HepG2 (cell line): Measurements from ENCODE around the gene NUP62. TPM values are rescaled to one million over a fixed set of nuclear protein-coding genes. Genes with fewer than 3 reads are reported as not detected.

Experiments used
- BRCA1 ChIP-seq: sonication (generic); formaldehyde crosslinking; IDR thresholded peaks from 2 replicates; pipeline ENCODE4 v1.4.0; 2020; ENCODE audit warnings: missing genetic modification reagents
- DNMT1 ChIP-seq: sonication (generic); formaldehyde crosslinking; IDR thresholded peaks from 2 replicates; pipeline ENCODE4 v1.5.1; 2020; ENCODE audit warnings: mild to moderate bottlenecking, missing genetic modification reagents
- GLI4 ChIP-seq: sonication (generic); formaldehyde crosslinking; IDR thresholded peaks from 2 replicates; pipeline ENCODE4 v1.5.1; 2020; ENCODE audit warnings: missing genetic modification reagents, mild to moderate bottlenecking, moderate library complexity, borderline replicate concordance
- HBP1 ChIP-seq: IDR thresholded peaks from 2 replicates; pipeline ENCODE4 v1.6.1; 2016; ENCODE audit warnings: low read depth, control low read depth
- HCFC1 ChIP-seq: fragments of 150-350 bp; IDR thresholded peaks from 2 replicates; pipeline ENCODE4 v1.6.1; 2014; ENCODE audit warnings: low read depth, low read length
- KLF9 ChIP-seq: IDR thresholded peaks from 2 replicates; pipeline ENCODE4 v1.6.1; 2016; ENCODE audit warnings: low read depth
- POLR2AphosphoS5 ChIP-seq: IDR thresholded peaks from 2 replicates; pipeline ENCODE4 v1.6.1; 2012; ENCODE audit warnings: low read depth, low read length
- SAFB2 ChIP-seq: sonication (generic); formaldehyde crosslinking; IDR thresholded peaks from 2 replicates; pipeline ENCODE4 v1.5.1; 2020; ENCODE audit warnings: missing genetic modification reagents, low read depth, mild to moderate bottlenecking, borderline replicate concordance
- STAT6 ChIP-seq: sonication (generic); formaldehyde crosslinking; IDR thresholded peaks from 2 replicates; pipeline ENCODE4 v1.4.0; 2020; ENCODE audit warnings: missing genetic modification reagents, mild to moderate bottlenecking, borderline replicate concordance
- ZBTB8A ChIP-seq: sonication (generic); formaldehyde crosslinking; IDR thresholded peaks from 2 replicates; pipeline ENCODE4 v1.4.0; 2020; ENCODE audit warnings: mild to moderate bottlenecking, low read depth, missing genetic modification reagents, borderline replicate concordance
- ZFP36 ChIP-seq: fragments of 150-350 bp; IDR thresholded peaks from 2 replicates; pipeline ENCODE4 v1.6.1; 2018; ENCODE audit warnings: borderline replicate concordance, low read length, low read depth; ENCODE audit not compliant: partially characterized antibody
- ZNF143 ChIP-seq: sonication (generic); formaldehyde crosslinking; IDR thresholded peaks from 2 replicates; pipeline ENCODE4 v1.4.0; 2020; ENCODE audit warnings: missing genetic modification reagents
- ZNF280D ChIP-seq: sonication (generic); formaldehyde crosslinking; IDR thresholded peaks from 2 replicates; pipeline ENCODE4 v1.5.1; 2020; ENCODE audit warnings: mild to moderate bottlenecking, missing genetic modification reagents
- ZNF777 ChIP-seq: sonication (generic); formaldehyde crosslinking; IDR thresholded peaks from 2 replicates; pipeline ENCODE4 v1.4.0; 2020; ENCODE audit warnings: missing genetic modification reagents
- polyA plus RNA-seq, 8 experiments: library from polyadenylated mRNA; depleted of rRNA in 3 of 8; stranded (reverse) in 7 of 8; unstranded in 1 of 8; fragments of >200 nt; fragmentation: Illumina TruSeq in 4 of 8; extraction: Trizol in 4 of 8; gene quantifications; 2 replicates each; pipeline versions ENCODE4 v1.2.1 to v1.2.3, GENCODE V29; 2011 to 2016; ENCODE audit warnings: low read depth in 4 of 8, missing spikeins in 1 of 8, mixed read lengths in 1 of 8; ENCODE audit not compliant: insufficient read depth in 1 of 8
- total RNA-seq, 5 experiments: library from RNA; depleted of rRNA; stranded (reverse); fragments of >200 nt; fragmentation: Illumina TruSeq; extraction: Trizol; gene quantifications; 2 replicates each; pipeline ENCODE4 v1.2.3, GENCODE V29; 2016; ENCODE audit warnings: low read depth in 1 of 5
- TF ChIP-seq, protein P1 (sequence below): IDR thresholded peaks from 2 replicates; pipeline ENCODE4 v1.6.1; 2016; ENCODE audit warnings: low read depth, missing genetic modification reagents, missing compliant biosample characterization

Gene NUP62
- total and polyA plus RNA-seq, 2 of the 13 experiments (the other 11 are each of a cell fraction or from before 2014, with no cell fraction given) = 16.5 to 41.5 TPM

DNA sequence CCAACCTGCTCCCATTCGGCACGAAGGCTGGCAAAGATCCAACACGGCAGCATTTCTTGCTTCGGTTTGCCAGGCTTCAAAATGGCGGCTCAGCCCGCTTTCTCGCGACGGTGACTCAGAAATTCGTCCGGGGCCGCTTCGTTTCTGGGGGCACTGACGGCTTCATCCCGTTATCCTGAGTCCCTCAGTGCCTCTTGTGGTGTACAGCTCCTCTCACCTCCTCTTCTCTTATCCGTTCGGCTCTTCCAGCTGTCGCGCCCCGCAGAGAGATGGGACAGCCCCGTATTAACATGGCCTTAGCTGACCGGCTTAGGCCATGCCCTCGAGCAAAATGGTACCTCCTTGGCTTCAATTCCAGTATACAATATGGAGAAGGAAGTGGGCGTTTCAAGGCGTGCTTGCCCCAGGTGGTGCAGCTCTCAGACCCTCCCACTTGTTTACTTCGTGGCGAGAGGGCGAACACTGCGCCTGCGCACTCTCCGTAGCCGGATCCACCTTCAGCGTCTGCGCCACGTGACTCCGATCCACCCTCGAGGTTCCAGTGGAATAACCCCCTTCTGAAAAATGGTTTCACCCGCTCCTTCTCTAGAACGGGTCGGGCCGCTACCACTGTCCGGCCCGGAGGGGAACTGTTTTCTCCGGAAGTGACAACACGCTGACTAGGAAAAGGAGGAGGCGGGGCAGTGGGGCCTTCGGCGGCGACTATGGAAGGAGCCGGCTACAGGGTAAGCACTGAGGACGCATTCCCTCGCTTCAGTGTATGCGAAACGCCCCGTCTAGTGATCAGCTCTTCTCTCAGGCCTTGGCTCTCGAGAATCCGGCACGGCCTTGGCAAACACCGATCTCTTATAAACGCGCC is 52.1 kb downstream of the NUP62 start, which contains the start of the genes AKT1S1 and TBC1D17 (continued):
- TF ChIP-seq ZNF280D (CRISPR knock-in tag) = no peak; the same call in 1 of the 2 replicates
- TF ChIP-seq ZNF777 = no peak
- no peak for TF ChIP-seq DNMT1
- TF ChIP-seq BRCA1 (CRISPR knock-in tag) = 0 out of 2 replicates have a peak, but pooled peaks have one; percentile 67
- 0 out of 2 replicates have a peak, but pooled peaks have one; percentile 13 for TF ChIP-seq SAFB2 (CRISPR knock-in tag)
- peak; percentile 59 for TF ChIP-seq HCFC1
- no peak for TF ChIP-seq GLI4 (CRISPR knock-in tag)
- no peak; the same call in 1 of the 2 replicates for TF ChIP-seq ZNF143 (CRISPR knock-in tag)
- TF ChIP-seq POLR2AphosphoS5 = peak; percentile 68
- TF ChIP-seq KLF9 (CRISPR knock-in tag) = peak; percentile 22; the same call in 1 of the 2 replicates
- TF ChIP-seq ZFP36 = no peak
- no peak; the same call in 1 of the 2 replicates for TF ChIP-seq HBP1 (CRISPR knock-in tag)
- TF ChIP-seq, protein P1, sequence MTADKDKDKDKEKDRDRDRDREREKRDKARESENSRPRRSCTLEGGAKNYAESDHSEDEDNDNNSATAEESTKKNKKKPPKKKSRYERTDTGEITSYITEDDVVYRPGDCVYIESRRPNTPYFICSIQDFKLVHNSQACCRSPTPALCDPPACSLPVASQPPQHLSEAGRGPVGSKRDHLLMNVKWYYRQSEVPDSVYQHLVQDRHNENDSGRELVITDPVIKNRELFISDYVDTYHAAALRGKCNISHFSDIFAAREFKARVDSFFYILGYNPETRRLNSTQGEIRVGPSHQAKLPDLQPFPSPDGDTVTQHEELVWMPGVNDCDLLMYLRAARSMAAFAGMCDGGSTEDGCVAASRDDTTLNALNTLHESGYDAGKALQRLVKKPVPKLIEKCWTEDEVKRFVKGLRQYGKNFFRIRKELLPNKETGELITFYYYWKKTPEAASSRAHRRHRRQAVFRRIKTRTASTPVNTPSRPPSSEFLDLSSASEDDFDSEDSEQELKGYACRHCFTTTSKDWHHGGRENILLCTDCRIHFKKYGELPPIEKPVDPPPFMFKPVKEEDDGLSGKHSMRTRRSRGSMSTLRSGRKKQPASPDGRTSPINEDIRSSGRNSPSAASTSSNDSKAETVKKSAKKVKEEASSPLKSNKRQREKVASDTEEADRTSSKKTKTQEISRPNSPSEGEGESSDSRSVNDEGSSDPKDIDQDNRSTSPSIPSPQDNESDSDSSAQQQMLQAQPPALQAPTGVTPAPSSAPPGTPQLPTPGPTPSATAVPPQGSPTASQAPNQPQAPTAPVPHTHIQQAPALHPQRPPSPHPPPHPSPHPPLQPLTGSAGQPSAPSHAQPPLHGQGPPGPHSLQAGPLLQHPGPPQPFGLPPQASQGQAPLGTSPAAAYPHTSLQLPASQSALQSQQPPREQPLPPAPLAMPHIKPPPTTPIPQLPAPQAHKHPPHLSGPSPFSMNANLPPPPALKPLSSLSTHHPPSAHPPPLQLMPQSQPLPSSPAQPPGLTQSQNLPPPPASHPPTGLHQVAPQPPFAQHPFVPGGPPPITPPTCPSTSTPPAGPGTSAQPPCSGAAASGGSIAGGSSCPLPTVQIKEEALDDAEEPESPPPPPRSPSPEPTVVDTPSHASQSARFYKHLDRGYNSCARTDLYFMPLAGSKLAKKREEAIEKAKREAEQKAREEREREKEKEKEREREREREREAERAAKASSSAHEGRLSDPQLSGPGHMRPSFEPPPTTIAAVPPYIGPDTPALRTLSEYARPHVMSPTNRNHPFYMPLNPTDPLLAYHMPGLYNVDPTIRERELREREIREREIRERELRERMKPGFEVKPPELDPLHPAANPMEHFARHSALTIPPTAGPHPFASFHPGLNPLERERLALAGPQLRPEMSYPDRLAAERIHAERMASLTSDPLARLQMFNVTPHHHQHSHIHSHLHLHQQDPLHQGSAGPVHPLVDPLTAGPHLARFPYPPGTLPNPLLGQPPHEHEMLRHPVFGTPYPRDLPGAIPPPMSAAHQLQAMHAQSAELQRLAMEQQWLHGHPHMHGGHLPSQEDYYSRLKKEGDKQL (CRISPR knock-in tag) = no peak
- 0 out of 2 replicates have a peak, but pooled peaks have one; percentile 49 for TF ChIP-seq STAT6
- TF ChIP-seq ZBTB8A = no peak
